ENCODE results near the gene KIF16B.

DNA sequence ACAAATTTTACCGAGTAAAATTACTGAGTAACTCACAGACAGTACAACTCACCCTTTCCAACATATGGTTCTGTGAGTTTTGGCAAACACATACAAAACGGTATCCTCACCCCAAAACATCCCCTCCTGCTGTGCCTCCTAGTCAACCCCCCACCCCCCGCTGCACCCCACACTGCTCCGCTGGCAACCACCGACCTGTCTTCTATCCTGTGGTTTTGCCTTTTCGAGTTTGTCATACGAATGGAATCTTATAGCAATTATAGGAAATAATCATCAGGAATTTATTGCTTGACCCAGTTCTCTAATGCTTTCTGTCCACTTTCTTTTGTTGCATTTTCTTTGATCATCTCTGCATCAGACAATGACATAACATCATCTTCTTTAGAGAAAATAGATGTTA lies 312.3 kb downstream of the KIF16B start:
- TF ChIP-seq GATA2 (IDR thresholded peaks at IDR 0.05; ENCODE audit: low read depth, low read length) (no peak), GATA3 (IDR thresholded peaks at IDR 0.05; ENCODE audit: low read depth, low read length) (no peak)
